Stimulated activated CD4-positive, alpha-beta T cell treated with anti-CD3 and anti-CD28 coated beads, Interleukin-1b, Interleukin-23, amount 100 ng/mL, for 24 hours (primary cell): Measurements from ENCODE around the gene TMIGD1.
A peak's percentile ranks its signal among the peaks of the same experiment; 100 is the strongest.

Experiments
- DNase-seq, 4 experiments: peaks; one replicate each; pipeline ENCODE4 v3.0.0-alpha.2; 2020; ENCODE audit warnings: low read depth in 4 of 4, low spot score in 1 of 4

Gene TMIGD1

DNA sequence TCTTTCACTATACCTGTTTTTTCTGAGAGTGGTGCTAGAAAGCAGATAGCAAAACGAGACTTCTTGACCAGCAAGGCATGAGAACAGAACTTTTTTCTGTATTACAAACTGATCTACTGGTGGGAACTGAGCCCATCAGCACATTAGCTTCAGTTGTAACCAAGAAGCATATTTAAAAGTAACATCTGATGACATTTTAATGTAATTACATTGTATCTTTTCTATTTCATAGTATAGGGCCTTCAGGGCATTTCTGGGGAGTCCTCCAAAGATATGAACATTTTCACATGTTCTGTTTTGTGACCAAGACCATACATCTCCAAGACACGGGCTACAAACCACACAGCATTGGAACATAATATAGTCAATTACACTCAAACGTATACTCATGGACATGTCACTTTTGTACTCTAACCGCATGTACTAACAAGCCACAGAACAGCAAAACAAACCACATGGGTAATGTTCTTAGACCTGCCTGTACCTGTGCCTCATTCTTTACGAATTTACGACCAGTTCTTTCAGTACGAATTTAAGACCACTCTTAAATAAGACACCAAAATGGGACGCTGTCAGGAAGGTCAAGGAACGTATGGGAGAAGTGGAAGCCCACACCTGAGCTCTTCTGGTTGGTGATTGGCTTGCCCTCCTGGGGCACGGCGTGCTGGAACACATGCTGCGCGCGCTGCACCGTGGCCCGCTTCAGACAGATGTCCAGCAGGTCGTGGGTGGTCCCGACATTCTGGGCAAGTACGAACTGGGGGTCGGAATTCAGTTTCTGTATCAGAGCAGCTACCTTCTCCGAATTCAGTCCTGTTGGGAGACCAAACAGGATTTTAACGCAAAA lies 42.9 kb downstream of the TMIGD1 start:
- DNase-seq, result peak in 3 of 4 experiments; percentile 4 to 21 (median 14)

DNA sequence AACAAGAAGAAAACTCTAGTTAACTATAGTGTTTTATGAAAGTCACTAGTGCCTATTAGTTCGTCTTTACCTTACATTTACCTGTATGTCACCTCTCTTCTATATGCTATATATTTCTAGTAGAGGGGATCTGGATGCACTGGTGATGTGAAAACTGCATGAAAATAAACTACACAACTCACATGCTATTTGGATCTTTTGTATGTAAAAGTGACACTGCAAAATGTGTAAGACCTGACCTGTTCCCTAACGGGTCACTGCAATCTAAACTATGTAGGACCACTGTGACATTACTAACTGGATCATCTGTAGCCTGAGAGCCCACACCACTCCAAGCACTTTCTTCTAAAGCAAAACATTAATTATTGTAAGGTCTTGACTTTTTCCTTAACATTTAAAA lies 43.8 kb downstream of the TMIGD1 start:
- DNase-seq, result no peak

DNA sequence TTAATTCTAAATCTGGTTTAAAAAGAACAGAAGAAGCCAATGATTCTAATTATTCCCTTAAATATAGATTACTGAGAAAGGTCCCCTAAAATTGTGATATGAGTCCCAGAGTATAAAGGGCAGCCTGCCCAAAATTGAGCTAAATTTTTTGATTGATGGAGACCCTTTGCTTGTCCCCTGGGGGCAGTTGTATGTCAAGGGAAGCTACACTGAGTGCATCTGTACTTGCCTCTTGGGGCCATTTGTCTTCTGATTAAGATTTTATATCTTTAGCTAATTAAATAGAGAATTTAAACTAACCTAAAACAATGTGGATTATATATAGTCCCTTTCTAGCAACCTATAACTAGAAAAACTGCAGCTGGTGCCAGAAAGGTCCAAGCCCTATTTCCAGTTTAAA lies 54.7 kb downstream of the TMIGD1 start:
- DNase-seq, result no peak

DNA sequence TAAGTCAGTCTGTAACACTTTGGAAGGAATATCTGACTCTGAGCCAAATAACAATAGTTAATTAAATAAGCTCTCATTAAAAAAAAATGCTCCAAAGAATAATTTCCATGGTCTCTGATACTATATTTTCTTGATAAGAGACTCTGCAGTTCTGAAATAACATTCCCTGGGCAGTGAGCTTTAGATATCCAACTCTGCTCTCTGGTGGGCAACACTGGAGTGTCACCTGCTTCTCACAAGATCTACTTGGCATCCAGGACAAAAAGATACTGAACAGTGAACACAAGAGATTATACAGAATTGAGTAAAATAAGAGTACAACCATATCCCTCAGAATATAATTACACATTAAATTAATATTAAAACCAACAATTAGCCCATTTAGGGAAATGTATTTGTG lies 55.8 kb downstream of the TMIGD1 start:
- DNase-seq, result no peak

DNA sequence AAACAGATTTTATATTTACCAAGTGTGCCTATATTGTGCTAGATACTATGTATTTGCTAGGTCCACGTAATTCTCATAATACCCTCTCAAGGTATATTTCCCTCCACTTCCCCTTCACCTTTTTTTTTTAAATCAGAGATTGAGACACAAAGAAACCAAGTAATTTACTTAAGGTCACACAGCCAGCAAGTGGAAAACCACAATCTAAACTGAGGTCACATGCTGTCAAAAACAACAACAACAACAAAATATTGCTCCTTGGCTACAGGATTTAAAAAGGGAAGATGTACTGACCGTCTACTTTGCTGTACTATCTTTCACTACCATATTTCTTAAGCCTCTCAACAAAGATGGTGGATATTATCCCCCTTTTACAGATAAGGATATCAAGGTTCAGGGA lies 57.9 kb downstream of the TMIGD1 start:
- no peak for DNase-seq

DNA sequence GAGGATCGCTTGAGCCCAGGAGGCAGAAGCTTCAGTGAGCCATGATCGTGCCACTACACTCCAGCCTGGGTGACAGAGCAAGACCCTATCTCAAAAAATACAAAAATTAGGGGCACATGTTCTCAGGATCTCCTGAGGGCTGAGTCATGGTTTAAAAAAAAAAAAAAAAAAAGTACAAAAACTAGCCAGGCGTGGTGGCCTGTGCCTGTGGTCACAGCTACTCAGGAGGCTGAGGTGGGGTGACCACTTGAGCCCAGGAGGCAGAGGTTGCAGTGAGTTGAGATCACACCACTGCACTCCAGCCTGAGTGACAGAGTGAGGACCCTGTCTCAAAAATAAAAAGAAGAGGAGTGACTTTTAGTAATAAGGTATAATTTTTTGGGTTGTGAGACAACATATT lies 59.0 kb downstream of the TMIGD1 start:
- no peak for DNase-seq

DNA sequence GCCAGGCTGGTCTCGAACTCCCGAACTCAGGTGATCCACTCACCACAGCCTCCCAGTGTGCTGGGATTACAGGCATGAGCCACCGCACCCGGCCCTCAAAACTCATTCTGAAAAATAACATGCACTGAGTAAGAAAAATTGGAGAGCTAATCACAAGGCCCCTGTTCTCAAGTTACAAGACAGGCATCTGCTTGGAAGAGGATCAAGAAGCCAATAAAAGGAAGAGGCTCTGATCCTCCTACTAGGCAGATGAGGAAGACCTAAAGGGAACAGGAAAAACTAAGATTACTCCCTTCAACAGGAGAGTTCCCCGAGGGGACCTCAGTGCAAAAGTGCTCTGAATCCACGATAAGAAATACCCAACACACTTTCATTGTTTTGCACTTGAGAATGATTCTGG lies 60.5 kb downstream of the TMIGD1 start:
- DNase-seq, result no peak

DNA sequence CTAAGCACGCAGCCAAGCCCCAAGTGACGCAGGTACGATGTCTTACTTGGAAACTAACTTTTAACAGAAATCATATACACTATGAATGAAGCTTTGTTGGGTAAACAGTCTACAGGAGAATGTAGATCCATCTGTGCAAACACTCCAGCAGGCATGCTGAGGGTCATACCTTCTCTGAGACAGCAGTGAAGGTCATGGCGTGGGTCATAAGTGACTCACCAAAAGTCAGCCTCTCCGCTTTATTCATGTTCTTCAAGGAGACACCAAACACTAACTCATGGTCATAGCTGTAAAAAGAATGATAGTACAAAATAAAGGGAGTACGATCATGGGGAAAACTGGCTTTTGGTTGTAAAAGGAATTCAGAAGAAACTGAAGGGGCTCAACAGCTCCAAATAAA lies 62.8 kb downstream of the TMIGD1 start:
- no peak for DNase-seq

DNA sequence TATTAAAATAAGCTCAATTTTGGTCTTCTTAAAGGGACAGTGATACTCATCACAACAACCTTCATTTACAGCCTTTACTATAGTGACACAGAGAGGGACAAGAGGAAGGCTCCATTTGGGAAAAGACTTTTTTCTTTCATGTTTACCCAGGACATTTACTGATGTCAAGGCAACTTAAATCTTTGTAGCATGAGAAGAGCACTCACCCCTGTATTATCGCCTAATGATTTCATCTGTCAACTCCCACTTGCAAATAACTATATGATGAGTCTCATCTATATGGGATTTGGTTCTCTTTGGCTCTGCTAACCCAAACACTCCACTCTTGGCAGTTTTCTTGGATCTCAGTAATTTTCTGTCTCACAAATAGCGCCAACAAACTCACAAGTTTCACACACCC lies 66.2 kb downstream of the TMIGD1 start:
- no peak for DNase-seq
